OCI-LY7 (cell line): ENCODE results near the gene CDON.

Source experiments
- EZH2phosphoT487 ChIP-seq: fragments of 200-600 bp; sonication (generic); IDR thresholded peaks from 2 replicates; pipeline ENCODE4 v1.6.1; 2018; ENCODE audit warnings: low read depth, borderline replicate concordance, mild to moderate bottlenecking, mixed run types, antibody characterized with exemption, low read length, moderate library complexity, mixed read lengths
- TF ChIP-seq, protein P1 (sequence below): fragments of 200-600 bp; sonication (generic); conservative IDR thresholded peaks from 2 replicates; pipeline ENCODE4 v1.5.1; 2014; ENCODE audit warnings: mild to moderate bottlenecking, antibody characterized with exemption, low read length, moderate library complexity, mixed read lengths

DNA sequence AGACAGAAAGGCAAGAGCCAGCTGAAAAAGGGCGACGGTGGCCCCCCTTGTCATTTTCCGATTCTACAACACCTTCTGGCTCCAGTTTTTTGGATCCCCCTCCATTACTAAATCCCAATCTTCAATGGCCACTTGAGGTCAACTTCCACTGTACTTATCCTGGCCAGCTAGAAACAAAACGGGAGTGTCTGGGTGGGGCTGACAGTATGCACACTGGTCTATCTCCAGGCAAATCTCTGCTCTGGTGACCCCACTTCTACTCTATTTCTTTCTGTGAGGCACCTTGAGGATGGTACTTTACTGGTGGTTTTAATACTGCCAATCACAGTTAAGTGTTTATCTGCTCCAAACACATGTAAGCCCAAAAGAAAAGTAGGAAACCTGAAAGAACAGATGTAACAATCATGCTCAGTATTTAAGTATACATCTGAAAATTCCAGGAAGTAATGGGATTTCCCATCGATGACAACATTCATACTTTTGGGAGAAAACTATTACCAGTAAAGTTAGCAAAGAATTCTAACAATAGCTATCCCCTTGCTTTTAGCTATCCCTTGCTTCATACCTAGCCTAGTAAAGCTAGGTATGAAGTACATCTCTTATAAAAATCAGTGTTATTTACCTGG is 16.0 kb downstream of the CDON start:
- TF ChIP-seq, protein P1, sequence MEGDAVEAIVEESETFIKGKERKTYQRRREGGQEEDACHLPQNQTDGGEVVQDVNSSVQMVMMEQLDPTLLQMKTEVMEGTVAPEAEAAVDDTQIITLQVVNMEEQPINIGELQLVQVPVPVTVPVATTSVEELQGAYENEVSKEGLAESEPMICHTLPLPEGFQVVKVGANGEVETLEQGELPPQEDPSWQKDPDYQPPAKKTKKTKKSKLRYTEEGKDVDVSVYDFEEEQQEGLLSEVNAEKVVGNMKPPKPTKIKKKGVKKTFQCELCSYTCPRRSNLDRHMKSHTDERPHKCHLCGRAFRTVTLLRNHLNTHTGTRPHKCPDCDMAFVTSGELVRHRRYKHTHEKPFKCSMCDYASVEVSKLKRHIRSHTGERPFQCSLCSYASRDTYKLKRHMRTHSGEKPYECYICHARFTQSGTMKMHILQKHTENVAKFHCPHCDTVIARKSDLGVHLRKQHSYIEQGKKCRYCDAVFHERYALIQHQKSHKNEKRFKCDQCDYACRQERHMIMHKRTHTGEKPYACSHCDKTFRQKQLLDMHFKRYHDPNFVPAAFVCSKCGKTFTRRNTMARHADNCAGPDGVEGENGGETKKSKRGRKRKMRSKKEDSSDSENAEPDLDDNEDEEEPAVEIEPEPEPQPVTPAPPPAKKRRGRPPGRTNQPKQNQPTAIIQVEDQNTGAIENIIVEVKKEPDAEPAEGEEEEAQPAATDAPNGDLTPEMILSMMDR = no peak
- TF ChIP-seq EZH2phosphoT487 = no peak
